OCI-LY7 (cell line): Measurements from ENCODE around the gene SLC12A8. TPM values are rescaled to one million over a fixed set of nuclear protein-coding genes. Genes with fewer than 3 reads are reported as not detected.

Experiments
- BruUV-seq: library from RNA; stranded (reverse); fragments of 400-500 nt; replicated peaks from 2 replicates; lab custom pipeline; 2021; lab: Mats Ljungman, UMichigan
- CTCF ChIA-PET: fragments of 300-600 bp; sonication (Branson Sonifier 250); formaldehyde crosslinking; loops from one replicate; lab custom pipeline; 2022; ENCODE audit warnings: antibody characterized with exemption; ENCODE audit not compliant: unreplicated experiment; lab: Charles Lee
- POLR2A ChIA-PET: fragments of 300-600 bp; sonication (Branson Sonifier 250); formaldehyde crosslinking; loops from one replicate; lab custom pipeline; 2022; ENCODE audit warnings: antibody characterized with exemption; lab: Charles Lee
- DNase-seq: peaks from one replicate; pipeline ENCODE4 v3.0.0-alpha.2; 2015; ENCODE audit warnings: low spot score
- H2AFZ ChIP-seq: fragments of 200-600 bp; sonication (generic), shearing (Covaris generic); 2 replicates; pipeline ENCODE4 v1.6.1; 2014; ENCODE audit warnings: mild to moderate bottlenecking, antibody characterized with exemption, low read length, moderate library complexity
- H3K27ac ChIP-seq: fragments of 200-600 bp; sonication (generic); 2 replicates; pipeline ENCODE4 v1.5.1; 2014; ENCODE audit warnings: mixed run types, low read depth, mild to moderate bottlenecking, moderate library complexity, low read length, inconsistent platforms; ENCODE audit not compliant: poor library complexity, severe bottlenecking
- H3K36me3 ChIP-seq: fragments of 200-600 bp; sonication (generic); 2 replicates; pipeline ENCODE4 v1.6.1; 2014; ENCODE audit warnings: mild to moderate bottlenecking, antibody characterized with exemption, low read length, moderate library complexity, mixed read lengths; ENCODE audit not compliant: insufficient read depth
- H3K4me1 ChIP-seq: fragments of 200-600 bp; sonication (generic); 2 replicates; pipeline ENCODE4 v1.5.1; 2014; ENCODE audit warnings: mild to moderate bottlenecking, low read length; ENCODE audit not compliant: insufficient read depth, poor library complexity, severe bottlenecking
- H3K4me2 ChIP-seq: fragments of 200-600 bp; sonication (generic); 2 replicates; pipeline ENCODE4 v1.6.1; 2014; ENCODE audit warnings: mild to moderate bottlenecking, low read length
- H3K4me3 ChIP-seq: fragments of 200-600 bp; sonication (generic); 2 replicates; pipeline ENCODE4 v1.5.1; 2014; ENCODE audit warnings: mild to moderate bottlenecking, low read depth, low read length; ENCODE audit not compliant: poor library complexity, severe bottlenecking
- H3K79me2 ChIP-seq: fragments of 200-600 bp; sonication (generic); 2 replicates; pipeline ENCODE4 v1.6.1; 2016; ENCODE audit warnings: low read depth, mild to moderate bottlenecking, low read length, moderate library complexity, mixed read lengths; ENCODE audit not compliant: insufficient read depth
- H3K9me2 ChIP-seq: fragments of 200-600 bp; sonication (generic); 2 replicates; pipeline ENCODE4 v1.6.1; 2016; ENCODE audit warnings: mild to moderate bottlenecking, low read length, mixed read lengths; ENCODE audit not compliant: insufficient read depth
- H3K9me3 ChIP-seq: fragments of 200-600 bp; sonication (generic); 2 replicates; pipeline ENCODE4 v1.6.1; 2014; ENCODE audit warnings: mild to moderate bottlenecking, mixed run types, low read length, mixed read lengths
- H4K20me1 ChIP-seq: fragments of 200-600 bp; sonication (generic); 2 replicates; pipeline ENCODE4 v1.6.1; 2014; ENCODE audit warnings: mild to moderate bottlenecking, antibody characterized with exemption, low read length, moderate library complexity, mixed read lengths; ENCODE audit not compliant: insufficient read depth
- EZH2phosphoT487 ChIP-seq: fragments of 200-600 bp; sonication (generic); IDR thresholded peaks from 2 replicates; pipeline ENCODE4 v1.6.1; 2018; ENCODE audit warnings: low read depth, borderline replicate concordance, mild to moderate bottlenecking, mixed run types, antibody characterized with exemption, low read length, moderate library complexity, mixed read lengths
- intact Hi-C: fragments of 100-400 bp; cut with micrococcal nuclease; formaldehyde crosslinking; loops from one replicate; pipeline ENCODE4 v1.10.0; 2022; ENCODE audit not compliant: unreplicated experiment
- total RNA-seq, 2 experiments: library from RNA; depleted of rRNA in 1 of 2; stranded (reverse); fragments of >200 nt in 1 of 2; shearing (Covaris generic) in 1 of 2; gene quantifications; 2 replicates each; pipeline ENCODE4 v1.2.3, GENCODE V29; 2014 to 2022
- TF ChIP-seq, protein P1 (sequence below): fragments of 200-600 bp; sonication (generic); conservative IDR thresholded peaks from 2 replicates; pipeline ENCODE4 v1.5.1; 2014; ENCODE audit warnings: mild to moderate bottlenecking, antibody characterized with exemption, low read length, moderate library complexity, mixed read lengths

Gene SLC12A8
- total RNA-seq, 2 experiments from 2014 or later = 0.84 to 1.0 TPM

- ChIA-PET CTCF (no interaction called here), POLR2A (interaction anchor here (1.0 to 2.0 kb wide), 2 partner anchors 10 to 24 kb away, joined by 4 to 12 read pairs; no protein-coding TSS in a partner anchor)
- Histone ChIP-seq H3K9me3 (no peaks in the 10 kb centered on the region), H2AFZ (no peak overlapping the region), H3K36me3 (no peaks in the 10 kb centered on the region), H3K4me2 (no peak overlapping the region), H3K79me2 (no peaks in the 10 kb centered on the region), H3K9me2 (no peaks in the 10 kb centered on the region), H3K4me3 (no peak overlapping the region), H3K27ac (no peak overlapping the region), H4K20me1 (no peaks in the 10 kb centered on the region), H3K4me1 (peaks cover 6% of the 10 kb centered on the region)
- TF ChIP-seq, protein P1, sequence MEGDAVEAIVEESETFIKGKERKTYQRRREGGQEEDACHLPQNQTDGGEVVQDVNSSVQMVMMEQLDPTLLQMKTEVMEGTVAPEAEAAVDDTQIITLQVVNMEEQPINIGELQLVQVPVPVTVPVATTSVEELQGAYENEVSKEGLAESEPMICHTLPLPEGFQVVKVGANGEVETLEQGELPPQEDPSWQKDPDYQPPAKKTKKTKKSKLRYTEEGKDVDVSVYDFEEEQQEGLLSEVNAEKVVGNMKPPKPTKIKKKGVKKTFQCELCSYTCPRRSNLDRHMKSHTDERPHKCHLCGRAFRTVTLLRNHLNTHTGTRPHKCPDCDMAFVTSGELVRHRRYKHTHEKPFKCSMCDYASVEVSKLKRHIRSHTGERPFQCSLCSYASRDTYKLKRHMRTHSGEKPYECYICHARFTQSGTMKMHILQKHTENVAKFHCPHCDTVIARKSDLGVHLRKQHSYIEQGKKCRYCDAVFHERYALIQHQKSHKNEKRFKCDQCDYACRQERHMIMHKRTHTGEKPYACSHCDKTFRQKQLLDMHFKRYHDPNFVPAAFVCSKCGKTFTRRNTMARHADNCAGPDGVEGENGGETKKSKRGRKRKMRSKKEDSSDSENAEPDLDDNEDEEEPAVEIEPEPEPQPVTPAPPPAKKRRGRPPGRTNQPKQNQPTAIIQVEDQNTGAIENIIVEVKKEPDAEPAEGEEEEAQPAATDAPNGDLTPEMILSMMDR = no peak
- no peak for TF ChIP-seq EZH2phosphoT487
- no TSS peak for BruUV-seq
- intact Hi-C loops = no loop called here
- DNase-seq = no peak
Measured at GRCh38 chr3:125108833-125109535, 103.6 kb downstream of the SLC12A8 start.

GRCh38 chr3:125107861-125108567 lies 104.5 kb downstream of the SLC12A8 start:
- H3K79me2 ChIP-seq = no peaks in the 10 kb centered on the region
- ChIA-PET POLR2A (interaction anchor here (0.6 to 0.8 kb wide), 2 partner anchors 179 to 431 kb away, joined by 3 read pairs; no protein-coding TSS in a partner anchor), CTCF (no interaction called here)
- no peak for DNase-seq
- no peaks in the 10 kb centered on the region for H4K20me1 ChIP-seq
- no peak overlapping the region for H2AFZ ChIP-seq
- peaks cover 6% of the 10 kb centered on the region for H3K4me1 ChIP-seq
- TF ChIP-seq EZH2phosphoT487 = no peak
- TF ChIP-seq, protein P1 = no peak
- H3K4me3 ChIP-seq = no peak overlapping the region
- no peak overlapping the region for H3K27ac ChIP-seq
- BruUV-seq = no TSS peak
- intact Hi-C loops = no loop called here
- no peak overlapping the region for H3K4me2 ChIP-seq
- H3K9me2 ChIP-seq = no peaks in the 10 kb centered on the region
- H3K9me3 ChIP-seq = no peaks in the 10 kb centered on the region
- H3K36me3 ChIP-seq = no peaks in the 10 kb centered on the region

DNA sequence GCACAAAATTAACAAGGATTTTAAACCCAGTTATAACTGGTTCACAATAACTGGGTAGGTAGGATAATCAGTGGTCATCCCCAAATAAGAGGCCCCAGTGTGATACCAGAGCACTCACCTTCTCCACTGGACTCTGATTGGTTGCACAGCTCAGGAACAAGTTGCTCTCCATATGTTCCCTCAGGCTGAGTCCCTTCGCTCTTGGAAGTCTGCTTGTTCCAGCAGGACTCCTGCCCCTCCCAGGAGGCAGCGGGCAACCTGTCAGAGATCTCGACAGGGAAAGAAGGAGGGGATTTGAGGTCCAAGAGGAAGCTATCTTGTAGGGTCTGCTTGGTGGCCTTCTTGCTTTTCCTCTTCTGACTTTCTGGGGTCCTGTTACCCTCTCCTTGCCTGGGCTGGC lies 105.2 kb downstream of the SLC12A8 start:
- POLR2A ChIA-PET = interaction anchor here (0.8 kb wide), 1 partner anchor 432 kb away, joined by 3 read pairs; no protein-coding TSS in a partner anchor
- H3K9me2 ChIP-seq = no peaks in the 10 kb centered on the region
- H3K9me3 ChIP-seq = no peaks in the 10 kb centered on the region
- no peaks in the 10 kb centered on the region for H3K79me2 ChIP-seq
- peaks cover 6% of the 10 kb centered on the region for H3K4me1 ChIP-seq
- no peak for TF ChIP-seq EZH2phosphoT487
- TF ChIP-seq, protein P1 = no peak
- H3K4me2 ChIP-seq = no peak overlapping the region
- H3K27ac ChIP-seq = no peak overlapping the region
- no TSS peak for BruUV-seq
- CTCF ChIA-PET = no interaction called here
- H3K4me3 ChIP-seq = no peak overlapping the region
- intact Hi-C loops = no loop called here
- no peaks in the 10 kb centered on the region for H3K36me3 ChIP-seq
- H2AFZ ChIP-seq = no peak overlapping the region
- DNase-seq = no peak
- H4K20me1 ChIP-seq = no peaks in the 10 kb centered on the region
